ENCODE results near the gene TMEM184B. TPM values are rescaled to one million over a fixed set of nuclear protein-coding genes. Genes with fewer than 3 reads are reported as not detected.
A peak's percentile ranks its signal among the peaks of the same experiment; 100 is the strongest.

Gene TMEM184B
- total RNA-seq, 1 donor, result 30.0 TPM

DNA sequence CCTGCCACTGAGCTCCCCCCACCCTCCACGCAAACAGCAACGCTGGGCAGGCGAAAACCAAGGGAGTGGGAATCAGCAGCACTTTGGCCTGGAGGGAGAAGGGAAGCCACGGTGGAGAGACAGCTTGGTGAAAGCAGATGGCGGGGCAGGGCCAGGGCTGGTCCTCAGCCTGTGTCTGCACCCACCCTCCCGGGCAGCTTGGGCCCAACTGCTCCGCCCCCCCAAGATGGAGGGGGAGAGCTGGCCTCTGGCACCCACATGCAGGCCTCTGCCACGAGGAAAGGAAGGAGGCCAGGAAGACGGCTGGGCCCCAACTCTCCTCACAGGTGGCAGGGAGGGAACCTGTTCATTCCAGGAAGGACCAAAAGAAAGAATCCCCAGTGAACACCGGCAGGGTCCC lies 53.2 kb downstream of the TMEM184B start:
- no peaks in the 10 kb centered on the region for H3K9me3 ChIP-seq (ENCODE audit: low read depth, low read length)
- H3K27me3 ChIP-seq (ENCODE audit: insufficient read depth, low read length), result no peaks in the 10 kb centered on the region
- TF ChIP-seq, protein P1, sequence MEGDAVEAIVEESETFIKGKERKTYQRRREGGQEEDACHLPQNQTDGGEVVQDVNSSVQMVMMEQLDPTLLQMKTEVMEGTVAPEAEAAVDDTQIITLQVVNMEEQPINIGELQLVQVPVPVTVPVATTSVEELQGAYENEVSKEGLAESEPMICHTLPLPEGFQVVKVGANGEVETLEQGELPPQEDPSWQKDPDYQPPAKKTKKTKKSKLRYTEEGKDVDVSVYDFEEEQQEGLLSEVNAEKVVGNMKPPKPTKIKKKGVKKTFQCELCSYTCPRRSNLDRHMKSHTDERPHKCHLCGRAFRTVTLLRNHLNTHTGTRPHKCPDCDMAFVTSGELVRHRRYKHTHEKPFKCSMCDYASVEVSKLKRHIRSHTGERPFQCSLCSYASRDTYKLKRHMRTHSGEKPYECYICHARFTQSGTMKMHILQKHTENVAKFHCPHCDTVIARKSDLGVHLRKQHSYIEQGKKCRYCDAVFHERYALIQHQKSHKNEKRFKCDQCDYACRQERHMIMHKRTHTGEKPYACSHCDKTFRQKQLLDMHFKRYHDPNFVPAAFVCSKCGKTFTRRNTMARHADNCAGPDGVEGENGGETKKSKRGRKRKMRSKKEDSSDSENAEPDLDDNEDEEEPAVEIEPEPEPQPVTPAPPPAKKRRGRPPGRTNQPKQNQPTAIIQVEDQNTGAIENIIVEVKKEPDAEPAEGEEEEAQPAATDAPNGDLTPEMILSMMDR (IDR thresholded peaks at IDR 0.05; ENCODE audit: extremely low read depth, low read depth, low read length), result no peak
- H3K79me2 ChIP-seq (ENCODE audit: insufficient read depth, low read length), result no peaks in the 10 kb centered on the region
- H3K4me1 ChIP-seq (ENCODE audit: insufficient read depth, low read length), result peaks cover 24% of the 10 kb centered on the region
- peak overlapping the region; percentile 89 for H3K27ac ChIP-seq (ENCODE audit: low read depth, low read length)
- H4K20me1 ChIP-seq (ENCODE audit: insufficient read depth, low read length), result no peaks in the 10 kb centered on the region
- peaks cover 32% of the 10 kb centered on the region for H3K36me3 ChIP-seq (ENCODE audit: insufficient read depth, low read length)
- H3K4me3 ChIP-seq (ENCODE audit: insufficient read depth, low read length), result no peak overlapping the region
- no peak overlapping the region for H3K4me2 ChIP-seq (ENCODE audit: insufficient read depth, low read length)
- DNase-seq (ENCODE audit: insufficient read length, low spot score, missing footprints), result peak; percentile 56
- no peak overlapping the region for H2AFZ ChIP-seq (ENCODE audit: low read length)

DNA sequence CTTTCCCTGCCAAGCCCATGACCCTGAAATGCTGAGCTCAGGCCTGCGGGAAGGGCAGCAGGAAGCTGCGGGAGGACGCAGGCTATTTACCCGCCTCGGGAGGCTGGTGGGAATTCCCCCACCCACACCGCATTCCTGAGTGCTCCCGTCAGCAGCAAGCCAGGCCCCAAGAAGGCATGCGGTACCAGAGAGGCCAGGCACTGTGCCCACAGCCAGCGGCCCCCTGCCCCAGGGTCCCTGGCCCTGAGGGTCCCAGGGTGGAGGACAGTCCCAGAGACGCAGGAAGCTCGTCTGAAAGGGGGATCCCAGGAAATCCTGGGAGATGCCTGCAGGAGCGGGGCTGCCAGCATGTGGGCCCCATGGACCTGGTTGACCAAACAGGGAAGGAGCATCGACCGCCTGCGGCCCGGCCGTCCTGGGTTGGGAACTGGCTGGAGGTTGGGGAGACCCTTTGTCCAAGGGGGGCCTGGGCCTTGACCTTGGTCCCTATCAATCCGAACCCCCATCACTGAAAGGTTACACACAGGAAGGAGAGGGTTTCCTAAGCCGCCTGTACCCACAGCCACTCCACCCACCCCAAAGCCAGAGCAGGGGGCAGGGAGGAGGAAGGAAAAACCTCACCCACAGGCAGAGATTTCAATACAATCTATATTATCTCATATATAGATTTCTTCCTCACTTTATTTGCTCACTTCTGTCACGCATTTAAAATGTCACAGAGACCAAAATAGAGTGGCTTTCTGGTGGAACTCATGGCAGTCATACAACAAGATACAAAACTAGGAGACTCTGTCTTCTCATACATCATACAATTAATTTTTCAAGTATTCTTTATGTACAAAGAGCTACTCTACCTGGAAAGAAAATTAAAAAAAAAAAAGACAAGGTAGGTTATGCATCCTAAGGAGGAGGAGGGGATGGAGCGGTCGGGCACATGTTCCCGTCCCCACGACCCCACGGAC lies 53.9 kb downstream of the TMEM184B start:
- Histone ChIP-seq H2AFZ (ENCODE audit: low read length) (no peak overlapping the region), H3K4me2 (ENCODE audit: insufficient read depth, low read length) (peak overlapping the region; percentile 50), H3K4me3 (ENCODE audit: insufficient read depth, low read length) (peak overlapping the region; percentile 18), H4K20me1 (ENCODE audit: insufficient read depth, low read length) (peaks cover under 1% of the 10 kb centered on the region), H3K4me1 (ENCODE audit: insufficient read depth, low read length) (peaks cover 24% of the 10 kb centered on the region), H3K27ac (ENCODE audit: low read depth, low read length) (peak overlapping the region; percentile 89), H3K9me3 (ENCODE audit: low read depth, low read length) (no peaks in the 10 kb centered on the region), H3K79me2 (ENCODE audit: insufficient read depth, low read length) (peaks cover 3% of the 10 kb centered on the region), H3K36me3 (ENCODE audit: insufficient read depth, low read length) (peaks cover 28% of the 10 kb centered on the region), H3K27me3 (ENCODE audit: insufficient read depth, low read length) (no peaks in the 10 kb centered on the region)
- TF ChIP-seq, protein P1 (IDR thresholded peaks at IDR 0.05; ENCODE audit: extremely low read depth, low read depth, low read length), result no peak
- DNase-seq (ENCODE audit: insufficient read length, low spot score, missing footprints), result peak; percentile 99

DNA sequence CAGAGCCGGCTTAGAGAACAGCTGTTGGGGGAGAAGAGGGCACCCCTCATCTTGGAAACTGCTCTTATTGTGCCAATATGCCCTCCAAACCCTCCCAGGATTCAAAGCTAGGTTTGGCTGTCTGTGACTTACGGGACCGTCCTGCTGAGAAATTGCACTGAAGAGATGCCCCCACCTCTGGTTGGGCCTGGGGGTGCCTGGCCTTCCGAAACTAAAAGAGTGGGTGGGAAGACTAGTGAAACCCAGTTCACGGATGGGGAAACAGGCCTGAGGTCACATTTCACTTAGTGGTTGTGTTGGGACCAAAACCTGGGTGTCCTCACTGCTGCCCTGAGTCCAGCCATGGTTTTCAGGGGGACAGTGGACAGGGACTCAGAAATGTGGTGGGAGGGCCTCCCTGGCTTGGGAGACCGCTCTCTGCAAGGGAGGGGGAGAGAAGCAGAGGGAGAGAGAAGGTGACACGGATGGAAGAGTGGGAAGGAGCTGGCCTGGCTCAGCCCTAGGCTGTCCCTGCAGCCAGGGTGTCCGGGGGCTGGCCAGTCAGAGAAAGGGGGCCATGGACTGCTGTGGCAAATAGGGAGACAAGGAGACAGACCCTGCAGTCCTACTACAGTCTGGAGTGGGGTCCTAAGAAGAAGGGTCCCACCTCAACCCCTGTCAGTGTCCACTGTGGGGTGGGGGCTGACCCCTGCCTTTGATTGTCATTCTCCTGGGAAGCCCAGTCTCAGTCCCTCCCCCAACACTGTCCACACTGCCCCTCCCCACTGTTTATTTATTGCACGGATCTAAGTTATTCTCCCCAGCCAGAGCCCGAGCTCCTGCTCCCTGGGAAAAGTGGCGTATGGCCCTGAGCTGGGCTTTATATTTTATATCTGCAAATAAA lies 57.4 kb downstream of the TMEM184B start:
- peaks cover 24% of the 10 kb centered on the region for H3K4me1 ChIP-seq (ENCODE audit: insufficient read depth, low read length)
- no peak overlapping the region for H2AFZ ChIP-seq (ENCODE audit: low read length)
- DNase-seq (ENCODE audit: insufficient read length, low spot score, missing footprints), result peak; percentile 72
- no peaks in the 10 kb centered on the region for H3K9me3 ChIP-seq (ENCODE audit: low read depth, low read length)
- H3K27ac ChIP-seq (ENCODE audit: low read depth, low read length), result peak overlapping the region; percentile 3
- no peaks in the 10 kb centered on the region for H3K27me3 ChIP-seq (ENCODE audit: insufficient read depth, low read length)
- H3K79me2 ChIP-seq (ENCODE audit: insufficient read depth, low read length), result peaks cover 32% of the 10 kb centered on the region
- no peak overlapping the region for H3K4me2 ChIP-seq (ENCODE audit: insufficient read depth, low read length)
- no peak overlapping the region for H3K4me3 ChIP-seq (ENCODE audit: insufficient read depth, low read length)
- H3K36me3 ChIP-seq (ENCODE audit: insufficient read depth, low read length), result peaks cover 20% of the 10 kb centered on the region
- H4K20me1 ChIP-seq (ENCODE audit: insufficient read depth, low read length), result peaks cover 10% of the 10 kb centered on the region
- TF ChIP-seq, protein P1 (IDR thresholded peaks at IDR 0.05; ENCODE audit: extremely low read depth, low read depth, low read length), result no peak
